ENCODE measurements around the gene CCDC57. TPM values are rescaled to one million over a fixed set of nuclear protein-coding genes. Genes with fewer than 3 reads are reported as not detected.
A peak's percentile ranks its signal among the peaks of the same experiment; 100 is the strongest.

CCDC57 gene
- total RNA-seq, 1 experiment from 2014 or later, result 36.6 TPM

GRCh38 chr17:82100502-82101298, 111.9 kb downstream of the CCDC57 start:
- TF ChIP-seq EZH2 (IDR thresholded peaks at IDR 0.05; ENCODE audit: low read length, unreplicated experiment), result no peak
- no peak for TF ChIP-seq EZH2phosphoT487 (IDR thresholded peaks at IDR 0.05; ENCODE audit: borderline replicate concordance, low read length)
- no peak for TF ChIP-seq CTCF (conservative IDR thresholded peaks at IDR 0.05; ENCODE audit: low read depth, low read length)
- no peak overlapping the region for H3K9ac ChIP-seq (ENCODE audit: low read length)
- peaks cover 7% of the 10 kb centered on the region; the same call in 1 of the 2 replicates for H3K36me3 ChIP-seq (ENCODE audit: low read depth, low read length)
- intact Hi-C loops (cut with micrococcal nuclease), result no loop called here
- BruUV-seq (replicated peaks), result no TSS peak
- H3K9me2 ChIP-seq (replicated peaks; ENCODE audit: low read length), result no peaks in the 10 kb centered on the region
- no peak overlapping the region for H3K4me3 ChIP-seq (ENCODE audit: low read length)
- no peaks in the 10 kb centered on the region for H3K27me3 ChIP-seq (ENCODE audit: low read length)
- ChIA-PET CTCF (no interaction called here), POLR2A (ENCODE audit: unreplicated experiment) (no interaction called here)
- peaks cover 15% of the 10 kb centered on the region for H4K20me1 ChIP-seq (ENCODE audit: low read length)
- no peak overlapping the region for H2AFZ ChIP-seq (ENCODE audit: low read length)
- H3K4me1 ChIP-seq (ENCODE audit: insufficient read depth, low read length), result peaks cover 32% of the 10 kb centered on the region
- H3K4me2 ChIP-seq (ENCODE audit: low read length), result no peak overlapping the region
- H3K9me3 ChIP-seq (ENCODE audit: low read length), result no peaks in the 10 kb centered on the region
- no peak overlapping the region for H3K27ac ChIP-seq (ENCODE audit: low read length)
- DNase-seq (no peak), ATAC-seq (no peak)
- H3K79me2 ChIP-seq (ENCODE audit: low read length), result peaks cover 32% of the 10 kb centered on the region
- no peaks in the 10 kb centered on the region for H3F3A ChIP-seq (ENCODE audit: low read length, unreplicated experiment)

GRCh38 chr17:82098939-82099763, 113.5 kb downstream of the CCDC57 start:
- ChIA-PET CTCF (no interaction called here), POLR2A (ENCODE audit: unreplicated experiment) (interaction anchor here (0.6 to 1.8 kb wide), 2 partner anchors 61 to 356 kb away, joined by 3 to 4 read pairs; partner anchors contain the start of gene DCXR)
- H2AFZ ChIP-seq (ENCODE audit: low read length), result peak overlapping the region; percentile 78
- no peaks in the 10 kb centered on the region for H3K9me2 ChIP-seq (replicated peaks; ENCODE audit: low read length)
- no peak for TF ChIP-seq EZH2phosphoT487 (IDR thresholded peaks at IDR 0.05; ENCODE audit: borderline replicate concordance, low read length)
- TF ChIP-seq CTCF (conservative IDR thresholded peaks at IDR 0.05; ENCODE audit: low read depth, low read length), result no peak
- no peak for TF ChIP-seq EZH2 (IDR thresholded peaks at IDR 0.05; ENCODE audit: low read length, unreplicated experiment)
- H3K36me3 ChIP-seq (ENCODE audit: low read depth, low read length), result peaks cover 17% of the 10 kb centered on the region
- intact Hi-C loops (cut with micrococcal nuclease), result loop anchor here (5.0 kb wide), 1 partner anchor 62 kb away; the partner anchor contains the start of gene DCXR
- H3K9ac ChIP-seq (ENCODE audit: low read length), result peak overlapping the region; percentile 93
- peak overlapping the region; percentile 90 for H3K4me2 ChIP-seq (ENCODE audit: low read length)
- no TSS peak for BruUV-seq (replicated peaks)
- no peaks in the 10 kb centered on the region for H3F3A ChIP-seq (ENCODE audit: low read length, unreplicated experiment)
- peaks cover 25% of the 10 kb centered on the region for H4K20me1 ChIP-seq (ENCODE audit: low read length)
- ATAC-seq (peak; percentile 6), DNase-seq (no peak)
- peaks cover 35% of the 10 kb centered on the region for H3K4me1 ChIP-seq (ENCODE audit: insufficient read depth, low read length)
- peak overlapping the region; percentile 85 for H3K27ac ChIP-seq (ENCODE audit: low read length)
- H3K4me3 ChIP-seq (ENCODE audit: low read length), result peak overlapping the region; percentile 69
- H3K79me2 ChIP-seq (ENCODE audit: low read length), result peaks cover 43% of the 10 kb centered on the region
- no peaks in the 10 kb centered on the region for H3K9me3 ChIP-seq (ENCODE audit: low read length)
- H3K27me3 ChIP-seq (ENCODE audit: low read length), result no peaks in the 10 kb centered on the region
